SU-DHL-6 (cell line): ENCODE measurements around the gene ASB3.

ENCODE experiments used
- EZH2phosphoT487 ChIP-seq: fragments of 200-600 bp; sonication (generic), shearing (Covaris generic); conservative IDR thresholded peaks from 2 replicates; pipeline ENCODE4 v1.6.1; 2018; ENCODE audit warnings: mild to moderate bottlenecking, antibody characterized with exemption, low read length, moderate library complexity, mixed read lengths
- TF ChIP-seq, protein P1 (sequence below): fragments of 200-600 bp; sonication (generic); IDR thresholded peaks from one replicate; pipeline ENCODE4 v1.5.1; 2017; ENCODE audit warnings: antibody characterized with exemption, mild to moderate bottlenecking, low read length, moderate library complexity; ENCODE audit not compliant: insufficient read depth, poor library complexity, severe bottlenecking

DNA sequence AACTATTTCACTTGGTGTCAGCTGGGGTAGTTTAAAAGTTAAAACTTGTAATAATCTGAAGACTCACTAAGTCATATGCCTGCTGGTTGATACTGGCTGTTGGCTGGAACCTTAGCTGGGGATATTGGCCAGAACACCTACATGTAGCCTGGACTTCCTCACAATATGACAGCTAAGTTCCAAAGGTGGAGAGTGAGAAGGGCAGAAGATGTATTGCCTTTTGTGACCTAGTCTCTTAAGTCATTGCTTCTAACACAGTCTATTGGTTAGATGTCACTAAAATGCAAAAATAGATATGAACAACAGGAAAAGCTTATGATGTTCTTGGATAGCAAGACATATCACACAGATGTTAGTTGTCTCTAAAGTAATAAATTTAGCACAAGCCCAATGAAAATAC lies 132.4 kb downstream of the ASB3 start:
- TF ChIP-seq, protein P1, sequence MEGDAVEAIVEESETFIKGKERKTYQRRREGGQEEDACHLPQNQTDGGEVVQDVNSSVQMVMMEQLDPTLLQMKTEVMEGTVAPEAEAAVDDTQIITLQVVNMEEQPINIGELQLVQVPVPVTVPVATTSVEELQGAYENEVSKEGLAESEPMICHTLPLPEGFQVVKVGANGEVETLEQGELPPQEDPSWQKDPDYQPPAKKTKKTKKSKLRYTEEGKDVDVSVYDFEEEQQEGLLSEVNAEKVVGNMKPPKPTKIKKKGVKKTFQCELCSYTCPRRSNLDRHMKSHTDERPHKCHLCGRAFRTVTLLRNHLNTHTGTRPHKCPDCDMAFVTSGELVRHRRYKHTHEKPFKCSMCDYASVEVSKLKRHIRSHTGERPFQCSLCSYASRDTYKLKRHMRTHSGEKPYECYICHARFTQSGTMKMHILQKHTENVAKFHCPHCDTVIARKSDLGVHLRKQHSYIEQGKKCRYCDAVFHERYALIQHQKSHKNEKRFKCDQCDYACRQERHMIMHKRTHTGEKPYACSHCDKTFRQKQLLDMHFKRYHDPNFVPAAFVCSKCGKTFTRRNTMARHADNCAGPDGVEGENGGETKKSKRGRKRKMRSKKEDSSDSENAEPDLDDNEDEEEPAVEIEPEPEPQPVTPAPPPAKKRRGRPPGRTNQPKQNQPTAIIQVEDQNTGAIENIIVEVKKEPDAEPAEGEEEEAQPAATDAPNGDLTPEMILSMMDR, result no peak
- no peak for TF ChIP-seq EZH2phosphoT487
